ENCODE results near the gene CCDC174.

Gene CCDC174

GRCh38 chr3:14609941-14610340, 41.6 kb upstream of the CCDC174 start:
- H3K27ac ChIP-seq, result no peak overlapping the region
- H3K36me3 ChIP-seq (ENCODE audit: insufficient read depth), result no peaks in the 10 kb centered on the region
- no peaks in the 10 kb centered on the region for H4K20me1 ChIP-seq (ENCODE audit: insufficient read depth)
- no peaks in the 10 kb centered on the region for H3K27me3 ChIP-seq (ENCODE audit: insufficient read depth, low read depth)
- H3K79me2 ChIP-seq (ENCODE audit: insufficient read depth, low read depth), result no peaks in the 10 kb centered on the region
- no peak overlapping the region for H3K4me3 ChIP-seq (IDR thresholded peaks at IDR 0.05; ENCODE audit: insufficient read depth, low read depth, low read length)
- H3K4me2 ChIP-seq, result no peak overlapping the region
- no peaks in the 10 kb centered on the region for H3K4me1 ChIP-seq (ENCODE audit: low read depth, poor library complexity, severe bottlenecking)
- TF ChIP-seq CTCF (conservative IDR thresholded peaks at IDR 0.05; ENCODE audit: low read depth, low read length), result no peak
- no peak overlapping the region for H3K9ac ChIP-seq
- H2AFZ ChIP-seq (ENCODE audit: low read depth), result no peak overlapping the region

GRCh38 chr3:14614189-14614588, 37.4 kb upstream of the CCDC174 start:
- Histone ChIP-seq H3K79me2 (ENCODE audit: insufficient read depth, low read depth) (no peaks in the 10 kb centered on the region), H3K27ac (no peak overlapping the region), H3K27me3 (ENCODE audit: insufficient read depth, low read depth) (no peaks in the 10 kb centered on the region), H3K4me3 (IDR thresholded peaks at IDR 0.05; ENCODE audit: insufficient read depth, low read depth, low read length) (no peak overlapping the region), H3K4me2 (no peak overlapping the region), H4K20me1 (ENCODE audit: insufficient read depth) (no peaks in the 10 kb centered on the region), H3K36me3 (ENCODE audit: insufficient read depth) (no peaks in the 10 kb centered on the region), H2AFZ (ENCODE audit: low read depth) (no peak overlapping the region), H3K4me1 (ENCODE audit: low read depth, poor library complexity, severe bottlenecking) (no peaks in the 10 kb centered on the region), H3K9ac (no peak overlapping the region)
- TF ChIP-seq CTCF (conservative IDR thresholded peaks at IDR 0.05; ENCODE audit: low read depth, low read length), result no peak

- H3K27ac ChIP-seq, result no peak overlapping the region
- no peaks in the 10 kb centered on the region for H3K79me2 ChIP-seq (ENCODE audit: insufficient read depth, low read depth)
- no peak overlapping the region for H2AFZ ChIP-seq (ENCODE audit: low read depth)
- no peaks in the 10 kb centered on the region for H3K36me3 ChIP-seq (ENCODE audit: insufficient read depth)
- H4K20me1 ChIP-seq (ENCODE audit: insufficient read depth), result no peaks in the 10 kb centered on the region
- no peaks in the 10 kb centered on the region for H3K27me3 ChIP-seq (ENCODE audit: insufficient read depth, low read depth)
- H3K4me2 ChIP-seq, result no peak overlapping the region
- TF ChIP-seq CTCF (conservative IDR thresholded peaks at IDR 0.05; ENCODE audit: low read depth, low read length), result no peak
- H3K4me1 ChIP-seq (ENCODE audit: low read depth, poor library complexity, severe bottlenecking), result no peaks in the 10 kb centered on the region
- no peak overlapping the region for H3K4me3 ChIP-seq (IDR thresholded peaks at IDR 0.05; ENCODE audit: insufficient read depth, low read depth, low read length)
- H3K9ac ChIP-seq, result no peak overlapping the region
Observed at GRCh38 chr3:14614862-14615261, 36.7 kb upstream of the CCDC174 start.

- Histone ChIP-seq H3K9ac (no peak overlapping the region), H3K36me3 (ENCODE audit: insufficient read depth) (no peaks in the 10 kb centered on the region), H3K4me2 (no peak overlapping the region), H3K4me1 (ENCODE audit: low read depth, poor library complexity, severe bottlenecking) (no peaks in the 10 kb centered on the region), H3K27me3 (ENCODE audit: insufficient read depth, low read depth) (no peaks in the 10 kb centered on the region), H4K20me1 (ENCODE audit: insufficient read depth) (no peaks in the 10 kb centered on the region), H3K27ac (no peak overlapping the region), H2AFZ (ENCODE audit: low read depth) (no peak overlapping the region), H3K79me2 (ENCODE audit: insufficient read depth, low read depth) (no peaks in the 10 kb centered on the region), H3K4me3 (IDR thresholded peaks at IDR 0.05; ENCODE audit: insufficient read depth, low read depth, low read length) (no peak overlapping the region)
- no peak for TF ChIP-seq CTCF (conservative IDR thresholded peaks at IDR 0.05; ENCODE audit: low read depth, low read length)
Observed at GRCh38 chr3:14616606-14617507, 34.7 kb upstream of the CCDC174 start.
